IMR-90 (cell line): ENCODE results near the gene KIAA1328. TPM values are rescaled to one million over a fixed set of nuclear protein-coding genes. Genes with fewer than 3 reads are reported as not detected.

Source experiments
- ATAC-seq: fragments of 200-7000 bp; cut with Tn5 transposase; 2 replicates; pipeline ENCODE4 v1.9.1; 2020; ENCODE audit warnings: low read depth, mild to moderate bottlenecking, moderate library complexity
- BruUV-seq: library from RNA; stranded (reverse); fragments of 400-500 nt; replicated peaks from 2 replicates; lab custom pipeline; 2021; lab: Mats Ljungman, UMichigan
- CTCF ChIA-PET: fragments of 300-600 bp; formaldehyde crosslinking; extraction: SDS; loops from one replicate; lab custom pipeline; 2021; ENCODE audit warnings: antibody characterized with exemption; lab: Yijun Ruan, JAX
- POLR2A ChIA-PET: fragments of 300-600 bp; sonication (Branson Sonifier 250); formaldehyde crosslinking; loops from one replicate; lab custom pipeline; 2022; ENCODE audit warnings: antibody characterized with exemption; ENCODE audit not compliant: unreplicated experiment; lab: Charles Lee
- DNase-seq: peaks from one replicate; pipeline ENCODE4 v3.0.0; 2013
- H2AFZ ChIP-seq: replicated peaks from 2 replicates; pipeline ENCODE3; 2013; ENCODE audit warnings: low read length, mild to moderate bottlenecking; ENCODE audit not compliant: poor library complexity
- H2AK5ac ChIP-seq: 2 replicates; pipeline ENCODE4 v1.6.1; 2013; ENCODE audit warnings: low read depth, low read length, inconsistent platforms
- H2AK9ac ChIP-seq: replicated peaks from 2 replicates; pipeline ENCODE3; 2013; ENCODE audit warnings: mild to moderate bottlenecking, low read depth, low read length, moderate library complexity; ENCODE audit not compliant: poor library complexity
- H2BK120ac ChIP-seq: 2 replicates; pipeline ENCODE4 v1.6.1; 2013; ENCODE audit warnings: low read depth, low read length, inconsistent platforms
- H2BK15ac ChIP-seq: 3 replicates; pipeline ENCODE4 v1.6.1; 2013; ENCODE audit warnings: low read depth, low read length, inconsistent platforms
- H2BK20ac ChIP-seq: 2 replicates; pipeline ENCODE4 v1.6.1; 2013; ENCODE audit warnings: low read depth, mild to moderate bottlenecking, inconsistent platforms, low read length, moderate library complexity
- H2BK5ac ChIP-seq: 2 replicates; pipeline ENCODE4 v1.6.1; 2013; ENCODE audit warnings: mild to moderate bottlenecking, low read depth, low read length, inconsistent platforms; ENCODE audit not compliant: poor library complexity, severe bottlenecking
- H3K14ac ChIP-seq: replicated peaks from 2 replicates; pipeline ENCODE4 v1.6.1; 2013; ENCODE audit warnings: low read depth, low read length, inconsistent platforms
- H3K18ac ChIP-seq: 2 replicates; pipeline ENCODE4 v1.6.1; 2013; ENCODE audit warnings: low read depth, low read length, control low read depth
- H3K23ac ChIP-seq: 2 replicates; pipeline ENCODE4 v1.6.1; 2013; ENCODE audit warnings: low read depth, low read length, inconsistent platforms
- H3K27ac ChIP-seq: 2 replicates; pipeline ENCODE4 v1.5.1; 2013; ENCODE audit warnings: mild to moderate bottlenecking, control low read depth, low read length; ENCODE audit not compliant: insufficient read depth
- H3K27me3 ChIP-seq: 2 replicates; pipeline ENCODE4 v1.6.1; 2013; ENCODE audit warnings: low read length; ENCODE audit not compliant: control insufficient read depth, insufficient read depth
- H3K36me3 ChIP-seq: 2 replicates; pipeline ENCODE4 v1.6.1; 2013; ENCODE audit warnings: low read length, mixed read lengths; ENCODE audit not compliant: control insufficient read depth, insufficient read depth
- H3K4ac ChIP-seq: 2 replicates; pipeline ENCODE4 v1.6.1; 2013; ENCODE audit warnings: low read depth, low read length, inconsistent platforms
- H3K4me1 ChIP-seq: 2 replicates; pipeline ENCODE4 v1.6.1; 2013; ENCODE audit warnings: low read length, mixed read lengths; ENCODE audit not compliant: control insufficient read depth, insufficient read depth
- H3K4me2 ChIP-seq: 2 replicates; pipeline ENCODE4 v1.6.1; 2013; ENCODE audit warnings: low read depth, mild to moderate bottlenecking, control low read depth, low read length, moderate library complexity
- H3K4me3 ChIP-seq: 2 replicates; pipeline ENCODE4 v1.5.1; 2013; ENCODE audit warnings: low read depth, mild to moderate bottlenecking, control low read depth, low read length, moderate library complexity; ENCODE audit not compliant: insufficient read depth
- H3K56ac ChIP-seq: 2 replicates; pipeline ENCODE4 v1.6.1; 2013; ENCODE audit warnings: low read length, inconsistent platforms; ENCODE audit not compliant: insufficient read depth; ENCODE audit errors: extremely low read depth
- H3K79me1 ChIP-seq, 2 experiments: 2 replicates each; pipeline ENCODE4 v1.6.1; 2013; ENCODE audit warnings: low read length in 2 of 2, inconsistent platforms in 1 of 2, low read depth in 1 of 2
- H3K9ac ChIP-seq: 2 replicates; pipeline ENCODE4 v1.6.1; 2013; ENCODE audit warnings: low read depth, low read length, control low read depth
- H3K9me1 ChIP-seq: 2 replicates; pipeline ENCODE4 v1.6.1; 2013; ENCODE audit warnings: low read length, inconsistent platforms; ENCODE audit not compliant: insufficient read depth
- H3K9me3 ChIP-seq: 2 replicates; pipeline ENCODE4 v1.6.1; 2013; ENCODE audit warnings: low read length; ENCODE audit not compliant: control insufficient read depth, insufficient read depth
- H4K20me1 ChIP-seq: 2 replicates; pipeline ENCODE4 v1.6.1; 2013; ENCODE audit warnings: low read length, inconsistent platforms; ENCODE audit not compliant: insufficient read depth
- H4K5ac ChIP-seq: 2 replicates; pipeline ENCODE4 v1.6.1; 2013; ENCODE audit warnings: mild to moderate bottlenecking, low read depth, low read length, control low read depth
- H4K8ac ChIP-seq, 2 experiments: 2 replicates each; pipeline ENCODE4 v1.6.1; 2013; ENCODE audit warnings: low read depth in 2 of 2, low read length in 2 of 2, control low read depth in 1 of 2, inconsistent platforms in 1 of 2
- H4K91ac ChIP-seq: 2 replicates; pipeline ENCODE4 v1.6.1; 2013; ENCODE audit warnings: low read depth, low read length, inconsistent platforms; ENCODE audit not compliant: insufficient read depth
- BHLHE40 ChIP-seq: fragments of 150-350 bp; IDR thresholded peaks from 2 replicates; pipeline ENCODE4 v1.6.1; 2016; ENCODE audit warnings: mild to moderate bottlenecking, low read depth, low read length
- CEBPB ChIP-seq: IDR thresholded peaks from 2 replicates; pipeline ENCODE4 v1.6.1; 2012; ENCODE audit warnings: low read depth, low read length, improper control_type of control experiment
- CTCF ChIP-seq: conservative IDR thresholded peaks from 2 replicates; pipeline ENCODE4 v1.5.1; 2012; ENCODE audit warnings: mild to moderate bottlenecking, low read depth, low read length, improper control_type of control experiment
- ELK1 ChIP-seq: fragments of 150-350 bp; IDR thresholded peaks from 2 replicates; pipeline ENCODE4 v1.6.1; 2016; ENCODE audit warnings: low read depth, mild to moderate bottlenecking, low read length, moderate library complexity, borderline replicate concordance
- FOS ChIP-seq: fragments of 150-350 bp; IDR thresholded peaks from 2 replicates; pipeline ENCODE4 v1.6.1; 2016; ENCODE audit warnings: low read depth, low read length
- MAFK ChIP-seq: IDR thresholded peaks from 2 replicates; pipeline ENCODE4 v1.6.1; 2012; ENCODE audit warnings: low read depth, low read length, improper control_type of control experiment
- MAZ ChIP-seq: IDR thresholded peaks from 2 replicates; pipeline ENCODE4 v1.6.1; 2012; ENCODE audit warnings: low read depth, mild to moderate bottlenecking, low read length, improper control_type of control experiment, moderate library complexity, borderline replicate concordance
- MXI1 ChIP-seq: IDR thresholded peaks from 2 replicates; pipeline ENCODE4 v1.6.1; 2012; ENCODE audit warnings: low read depth, mild to moderate bottlenecking, low read length, moderate library complexity, borderline replicate concordance
- NFE2L2 ChIP-seq: fragments of 150-350 bp; IDR thresholded peaks from 2 replicates; pipeline ENCODE4 v1.6.1; 2016; ENCODE audit warnings: low read depth, mild to moderate bottlenecking, low read length
- RAD21 ChIP-seq: IDR thresholded peaks from 2 replicates; pipeline ENCODE4 v1.6.1; 2012; ENCODE audit warnings: low read length, improper control_type of control experiment
- RCOR1 ChIP-seq: IDR thresholded peaks from 2 replicates; pipeline ENCODE4 v1.6.1; 2012; ENCODE audit warnings: mild to moderate bottlenecking, low read length, improper control_type of control experiment; ENCODE audit not compliant: insufficient replicate concordance
- SMC3 ChIP-seq: fragments of 150-350 bp; IDR thresholded peaks from 2 replicates; pipeline ENCODE4 v1.6.1; 2016; ENCODE audit warnings: low read depth, mild to moderate bottlenecking, antibody characterized with exemption, low read length, moderate library complexity
- USF2 ChIP-seq: fragments of 150-350 bp; IDR thresholded peaks from 2 replicates; pipeline ENCODE4 v1.6.1; 2017; ENCODE audit warnings: mild to moderate bottlenecking, antibody characterized with exemption, low read length, low read depth
- dilution Hi-C: fragments of 300-500 bp; cut with HindIII; formaldehyde crosslinking; loops from one replicate; pipeline ENCODE4 v1.14.3; 2018; ENCODE audit warnings: low sequenced_read_pairs; ENCODE audit not compliant: unreplicated experiment
- in situ Hi-C: fragments of 300-500 bp; cut with MboI; formaldehyde crosslinking; loops from 3 replicates; pipeline ENCODE4 v1.14.3; 2019; ENCODE audit warnings: low sequenced_read_pairs, inconsistent platforms, mixed read lengths
- intact Hi-C: fragments of 100-400 bp; cut with micrococcal nuclease; formaldehyde crosslinking; loops from 2 replicates; pipeline ENCODE4 v1.10.0; 2022
- polyA plus RNA-seq, 3 experiments: library from polyadenylated mRNA; depleted of rRNA; stranded (reverse); fragments of >200 nt; gene quantifications; 2 replicates each; pipeline ENCODE4 v1.2.3, GENCODE V29; 2012; ENCODE audit warnings: low replicate concordance in 1 of 3
- total RNA-seq: library from RNA; depleted of rRNA; stranded (reverse); fragments of >200 nt; gene quantifications from 2 replicates; pipeline ENCODE4 v1.2.3, GENCODE V29; 2012

KIAA1328 gene
- total and polyA plus RNA-seq, 2 of the 4 experiments (the other 2 are of a cell fraction), result 2.4 to 7.0 TPM

- Histone ChIP-seq H3K9me3 (no peaks in the 10 kb centered on the region), H4K8ac (no peak overlapping the region), H3K4me2 (no peak overlapping the region), H3K14ac (no peak overlapping the region), H3K36me3 (no peaks in the 10 kb centered on the region), H3K79me1 (no peaks in the 10 kb centered on the region), H3K23ac (no peak overlapping the region), H4K5ac (no peak overlapping the region), H2AFZ (no peak overlapping the region), H3K4me3 (no peak overlapping the region), H2AK9ac (no peak overlapping the region), H3K56ac (no peak overlapping the region), H3K27ac (no peak overlapping the region), H3K4me1 (no peaks in the 10 kb centered on the region), H4K20me1 (no peaks in the 10 kb centered on the region), H3K9me1 (no peaks in the 10 kb centered on the region), H2BK5ac (no peak overlapping the region), H4K91ac (no peak overlapping the region), H3K9ac (no peak overlapping the region), H2BK120ac (no peak overlapping the region), H3K18ac (no peak overlapping the region), H2AK5ac (no peak overlapping the region), H2BK15ac (no peak overlapping the region), H3K4ac (no peak overlapping the region), H3K27me3 (no peaks in the 10 kb centered on the region), H2BK20ac (no peak overlapping the region)
- CTCF ChIA-PET, result interaction anchor here (0.6 kb wide), 1 partner anchor 13 kb away, joined by 3 read pairs; no protein-coding TSS in a partner anchor
- no peak for DNase-seq
- dilution Hi-C loops (no loop called here), in situ Hi-C loops (no loop called here), intact Hi-C loops (no loop called here)
- BruUV-seq, result no TSS peak
- POLR2A ChIA-PET, result no interaction called here
- TF ChIP-seq CTCF (no peak), ELK1 (no peak), MXI1 (no peak), FOS (no peak), MAZ (no peak), NFE2L2 (no peak), SMC3 (no peak), BHLHE40 (no peak), USF2 (no peak), RAD21 (no peak), MAFK (no peak), CEBPB (no peak), RCOR1 (no peak)
- no peak for ATAC-seq
Observed at GRCh38 chr18:37179384-37179783, 350.5 kb downstream of the KIAA1328 start.
